ENCODE measurements around the gene AMPD1.
A peak's percentile ranks its signal among the peaks of the same experiment; 100 is the strongest.

Gene AMPD1

DNA sequence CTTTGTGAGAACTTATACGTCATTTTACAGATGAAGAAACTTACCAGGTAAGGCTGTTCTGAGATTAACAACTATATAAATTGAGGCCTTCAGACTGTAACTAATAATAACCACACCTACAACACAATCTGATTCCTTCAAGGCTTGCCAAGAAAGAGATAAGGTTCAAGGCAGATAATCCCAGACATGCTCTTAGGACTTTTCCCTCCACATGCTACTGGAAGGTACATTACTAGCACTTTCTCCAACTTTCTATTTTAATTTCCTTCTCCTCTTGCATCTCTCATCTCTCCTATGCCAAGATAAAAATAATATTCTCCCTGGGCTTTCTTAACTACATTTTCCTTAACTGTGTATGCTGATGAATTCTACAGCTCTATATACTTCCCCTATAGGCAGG, 40.1 kb upstream of the AMPD1 start:
- Histone ChIP-seq H4K91ac (ENCODE audit: low read length) (no peak overlapping the region), H3K27me3 (ENCODE audit: control insufficient read depth in 1 of 2, insufficient read depth in 1 of 2, low read length in 2 of 2) (no peaks in the 10 kb centered on the region), H3K4ac (ENCODE audit: low read depth in 1 of 2, low read length in 2 of 2) (no peak overlapping the region), H3K14ac (ENCODE audit: low read length in 2 of 2) (no peak overlapping the region), H2BK15ac (ENCODE audit: low read depth, poor library complexity, severe bottlenecking) (no peak overlapping the region), H4K8ac (ENCODE audit: low read length) (no peak overlapping the region), H2BK120ac (ENCODE audit: low read depth, low read length) (no peak overlapping the region), H2AFZ (ENCODE audit: low read depth, low read length) (no peak overlapping the region), H3K9me3 (ENCODE audit: control insufficient read depth, low read length) (no peaks in the 10 kb centered on the region), H3K27ac (ENCODE audit: low read length, poor library complexity, severe bottlenecking) (no peak overlapping the region), H3K36me3 (ENCODE audit: control insufficient read depth in 1 of 2, insufficient read depth in 2 of 2, low read depth in 1 of 2, low read length in 2 of 2) (peaks cover 19 to 95% of the 10 kb centered on the region in 2 experiments), H3K4me2 (ENCODE audit: low read length, poor library complexity, severe bottlenecking) (no peak overlapping the region), H3K4me3 (ENCODE audit: insufficient read depth in 1 of 2, low read depth in 1 of 2, low read length in 2 of 2) (no peak overlapping the region), H3K23ac (ENCODE audit: low read length in 2 of 2) (no peak overlapping the region), H2BK5ac (ENCODE audit: low read depth, low read length, poor library complexity, severe bottlenecking) (no peak overlapping the region), H3K4me1 (ENCODE audit: control insufficient read depth, insufficient read depth, low read depth, low read length) (no peaks in the 10 kb centered on the region), H2AK5ac (ENCODE audit: low read length, severe bottlenecking) (no peak overlapping the region), H3K79me1 (replicated peaks; ENCODE audit: low read length, poor library complexity, severe bottlenecking) (peaks cover 21% of the 10 kb centered on the region), H2BK12ac (ENCODE audit: low read length in 2 of 2) (no peak overlapping the region), H3K9ac (ENCODE audit: low read length) (no peak overlapping the region), H3K18ac (ENCODE audit: low read depth in 1 of 2, low read length in 2 of 2) (no peak overlapping the region)
- 100% methylated on average over 1 of the region's 1 CpG for WGBS
- no peak for DNase-seq

DNA sequence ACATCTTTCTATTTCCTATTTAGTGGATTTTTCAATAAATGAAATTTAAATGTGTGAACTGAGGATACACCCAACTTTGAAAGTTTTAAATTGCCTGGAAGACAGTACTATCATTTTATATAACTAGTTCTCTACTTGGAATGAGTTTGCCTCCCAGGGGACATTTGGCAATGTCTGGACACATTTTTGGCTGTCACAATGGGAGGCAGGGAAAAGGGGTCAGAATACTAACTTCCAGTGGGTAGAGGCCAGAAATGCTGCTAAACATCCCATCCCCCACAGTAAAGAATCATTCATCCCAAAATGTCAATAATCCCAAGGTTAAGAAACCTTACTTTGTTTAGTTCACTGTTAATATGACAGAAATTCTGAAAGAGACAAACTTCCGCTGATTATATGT, 34.4 kb upstream of the AMPD1 start:
- H3K23ac ChIP-seq (ENCODE audit: low read length in 2 of 2) = no peak overlapping the region

GRCh38 chr1:114728553-114728952, 33.2 kb upstream of the AMPD1 start:
- Histone ChIP-seq H3K4me1 (ENCODE audit: control insufficient read depth, insufficient read depth, low read depth, low read length) (no peaks in the 10 kb centered on the region), H3K9me3 (ENCODE audit: control insufficient read depth, low read length) (no peaks in the 10 kb centered on the region), H3K79me1 (replicated peaks; ENCODE audit: low read length, poor library complexity, severe bottlenecking) (peaks cover 16% of the 10 kb centered on the region), H3K18ac (ENCODE audit: low read depth in 1 of 2, low read length in 2 of 2) (no peak overlapping the region), H3K27ac (ENCODE audit: low read length, poor library complexity, severe bottlenecking) (no peak overlapping the region), H4K8ac (ENCODE audit: low read length) (no peak overlapping the region), H3K14ac (ENCODE audit: low read length in 2 of 2) (no peak overlapping the region), H2BK5ac (ENCODE audit: low read depth, low read length, poor library complexity, severe bottlenecking) (no peak overlapping the region), H3K9ac (ENCODE audit: low read length) (no peak overlapping the region), H2BK120ac (ENCODE audit: low read depth, low read length) (no peak overlapping the region), H2AFZ (ENCODE audit: low read depth, low read length) (no peak overlapping the region), H3K36me3 (ENCODE audit: control insufficient read depth in 1 of 2, insufficient read depth in 2 of 2, low read depth in 1 of 2, low read length in 2 of 2) (peaks cover 20 to 99% of the 10 kb centered on the region in 2 experiments), H3K23ac (ENCODE audit: low read length in 2 of 2) (no peak overlapping the region), H4K91ac (ENCODE audit: low read length) (no peak overlapping the region), H3K4ac (ENCODE audit: low read depth in 1 of 2, low read length in 2 of 2) (no peak overlapping the region), H2AK5ac (ENCODE audit: low read length, severe bottlenecking) (no peak overlapping the region), H3K27me3 (ENCODE audit: control insufficient read depth in 1 of 2, insufficient read depth in 1 of 2, low read length in 2 of 2) (no peaks in the 10 kb centered on the region), H3K4me2 (ENCODE audit: low read length, poor library complexity, severe bottlenecking) (no peak overlapping the region), H2BK12ac (ENCODE audit: low read length in 2 of 2) (no peak overlapping the region), H2BK15ac (ENCODE audit: low read depth, poor library complexity, severe bottlenecking) (no peak overlapping the region), H3K4me3 (ENCODE audit: insufficient read depth in 1 of 2, low read depth in 1 of 2, low read length in 2 of 2) (no peak overlapping the region)
- no peak for DNase-seq
- WGBS = no CpG with 5 or more reads among the region's 2 CpGs

More for the DNA sequence above, 34.4 kb upstream of the AMPD1 start:
- Histone ChIP-seq H2AK5ac (ENCODE audit: low read length, severe bottlenecking) (no peak overlapping the region), H2AFZ (ENCODE audit: low read depth, low read length) (no peak overlapping the region), H4K91ac (ENCODE audit: low read length) (no peak overlapping the region), H3K18ac (ENCODE audit: low read depth in 1 of 2, low read length in 2 of 2) (no peak overlapping the region), H3K79me1 (replicated peaks; ENCODE audit: low read length, poor library complexity, severe bottlenecking) (peaks cover 13% of the 10 kb centered on the region), H3K9me3 (ENCODE audit: control insufficient read depth, low read length) (no peaks in the 10 kb centered on the region), H3K36me3 (ENCODE audit: control insufficient read depth in 1 of 2, insufficient read depth in 2 of 2, low read depth in 1 of 2, low read length in 2 of 2) (peaks cover 17 to 99% of the 10 kb centered on the region in 2 experiments), H2BK15ac (ENCODE audit: low read depth, poor library complexity, severe bottlenecking) (no peak overlapping the region), H2BK120ac (ENCODE audit: low read depth, low read length) (no peak overlapping the region), H3K4me3 (ENCODE audit: insufficient read depth in 1 of 2, low read depth in 1 of 2, low read length in 2 of 2) (no peak overlapping the region), H3K4ac (ENCODE audit: low read depth in 1 of 2, low read length in 2 of 2) (no peak overlapping the region), H4K8ac (ENCODE audit: low read length) (no peak overlapping the region), H3K14ac (ENCODE audit: low read length in 2 of 2) (no peak overlapping the region), H3K27ac (ENCODE audit: low read length, poor library complexity, severe bottlenecking) (no peak overlapping the region), H3K9ac (ENCODE audit: low read length) (no peak overlapping the region), H3K27me3 (ENCODE audit: control insufficient read depth in 1 of 2, insufficient read depth in 1 of 2, low read length in 2 of 2) (no peaks in the 10 kb centered on the region), H2BK5ac (ENCODE audit: low read depth, low read length, poor library complexity, severe bottlenecking) (no peak overlapping the region), H3K4me2 (ENCODE audit: low read length, poor library complexity, severe bottlenecking) (no peak overlapping the region), H3K4me1 (ENCODE audit: control insufficient read depth, insufficient read depth, low read depth, low read length) (no peaks in the 10 kb centered on the region), H2BK12ac (ENCODE audit: low read length in 2 of 2) (no peak overlapping the region)
- WGBS = no CpG with 5 or more reads among the region's 1 CpG
- no peak for DNase-seq

GRCh38 chr1:114725230-114725629, 29.9 kb upstream of the AMPD1 start:
- no peak overlapping the region for H2BK12ac ChIP-seq (ENCODE audit: low read length in 2 of 2)
- H3K18ac ChIP-seq (ENCODE audit: low read depth in 1 of 2, low read length in 2 of 2) = no peak overlapping the region
- H2AFZ ChIP-seq (ENCODE audit: low read depth, low read length) = no peak overlapping the region
- H2BK120ac ChIP-seq (ENCODE audit: low read depth, low read length) = no peak overlapping the region
- H3K79me1 ChIP-seq (replicated peaks; ENCODE audit: low read length, poor library complexity, severe bottlenecking) = peaks cover 8% of the 10 kb centered on the region
- no peak overlapping the region for H3K23ac ChIP-seq (ENCODE audit: low read length in 2 of 2)
- H3K9me3 ChIP-seq (ENCODE audit: control insufficient read depth, low read length) = no peaks in the 10 kb centered on the region
- H3K9ac ChIP-seq (ENCODE audit: low read length) = no peak overlapping the region
- no peak overlapping the region for H3K4me2 ChIP-seq (ENCODE audit: low read length, poor library complexity, severe bottlenecking)
- WGBS = 86% methylated on average over 1 of the region's 1 CpG
- H2BK5ac ChIP-seq (ENCODE audit: low read depth, low read length, poor library complexity, severe bottlenecking) = no peak overlapping the region
- no peak overlapping the region for H4K8ac ChIP-seq (ENCODE audit: low read length)
- no peaks in the 10 kb centered on the region for H3K27me3 ChIP-seq (ENCODE audit: control insufficient read depth in 1 of 2, insufficient read depth in 1 of 2, low read length in 2 of 2)
- no peak overlapping the region for H3K27ac ChIP-seq (ENCODE audit: low read length, poor library complexity, severe bottlenecking)
- peak; percentile 12 for DNase-seq
- H2AK5ac ChIP-seq (ENCODE audit: low read length, severe bottlenecking) = no peak overlapping the region
- peaks cover 1% of the 10 kb centered on the region for H3K4me1 ChIP-seq (ENCODE audit: control insufficient read depth, insufficient read depth, low read depth, low read length)
- no peak overlapping the region for H3K14ac ChIP-seq (ENCODE audit: low read length in 2 of 2)
- no peak overlapping the region for H3K4ac ChIP-seq (ENCODE audit: low read depth in 1 of 2, low read length in 2 of 2)
- H4K91ac ChIP-seq (ENCODE audit: low read length) = no peak overlapping the region
- no peak overlapping the region for H3K4me3 ChIP-seq (ENCODE audit: insufficient read depth in 1 of 2, low read depth in 1 of 2, low read length in 2 of 2)
- no peak overlapping the region for H2BK15ac ChIP-seq (ENCODE audit: low read depth, poor library complexity, severe bottlenecking)
- H3K36me3 ChIP-seq (ENCODE audit: control insufficient read depth in 1 of 2, insufficient read depth in 2 of 2, low read depth in 1 of 2, low read length in 2 of 2) = peaks cover 19 to 99% of the 10 kb centered on the region in 2 experiments
